HuH-7.5 (cell line): ENCODE results near the gene MED8.

Experiments used
- DNase-seq: peaks from one replicate; pipeline ENCODE4 v3.0.0; 2011; ENCODE audit warnings: low spot score

The MED8 gene

GRCh38 chr1:43358746-43359693, 30.6 kb downstream of the MED8 start, which contains the start of gene CDC20:
CDC20 (plus strand) TSS chr1:43358981; CDS start chr1:43359216, 235 bp downstream.
- peak; percentile 81 for DNase-seq

DNA sequence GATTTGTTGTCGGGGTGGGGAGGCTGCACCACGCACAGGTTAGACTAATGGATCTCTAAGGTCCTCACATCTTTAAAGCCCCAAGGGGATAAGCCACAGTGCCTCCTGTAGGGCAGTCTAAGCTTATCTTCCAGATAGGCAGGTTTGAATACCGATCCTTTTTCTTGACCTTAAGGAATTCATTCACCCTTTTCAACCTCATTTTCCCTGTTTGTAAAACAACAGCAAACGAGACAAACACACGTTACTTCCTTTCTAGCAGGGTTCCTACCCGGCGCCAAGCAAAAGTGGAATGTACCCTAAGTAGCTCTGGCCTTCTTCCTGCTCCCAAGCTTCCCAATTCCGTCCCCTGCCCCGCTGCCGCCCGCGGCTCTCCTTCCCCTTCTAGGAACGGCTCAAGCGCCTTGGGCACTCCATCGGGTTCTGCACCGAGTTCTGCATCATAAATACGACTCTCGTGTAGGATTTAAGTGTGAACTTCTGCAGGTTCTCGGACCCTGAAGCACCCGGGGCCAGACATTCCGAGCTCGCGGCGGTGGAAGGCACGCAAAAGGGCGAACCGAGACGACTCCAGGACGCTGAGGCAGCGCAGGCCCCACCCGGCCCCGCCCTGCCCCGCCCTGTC, 31.4 kb downstream of the MED8 start:
- peak; percentile 47 for DNase-seq

DNA sequence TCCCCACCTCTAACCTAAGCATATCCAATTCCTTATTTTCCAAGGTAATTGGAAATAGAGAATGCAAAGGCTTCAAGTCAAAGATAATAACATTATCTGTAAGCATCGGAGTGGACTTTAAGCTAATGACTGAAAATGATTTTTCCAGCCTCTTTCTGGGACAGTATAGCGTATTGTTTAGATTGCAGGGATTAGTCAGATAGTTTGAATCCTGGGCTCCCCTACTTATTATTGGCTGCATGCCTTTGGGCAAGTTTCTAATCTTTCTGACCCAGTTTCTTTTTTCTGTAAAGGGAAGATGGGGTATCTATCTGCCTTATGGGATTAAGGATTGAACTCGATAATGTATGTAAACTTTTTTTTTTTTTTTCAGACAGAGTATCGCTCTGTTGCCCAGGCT, 32.3 kb downstream of the MED8 start:
- DNase-seq = no peak

DNA sequence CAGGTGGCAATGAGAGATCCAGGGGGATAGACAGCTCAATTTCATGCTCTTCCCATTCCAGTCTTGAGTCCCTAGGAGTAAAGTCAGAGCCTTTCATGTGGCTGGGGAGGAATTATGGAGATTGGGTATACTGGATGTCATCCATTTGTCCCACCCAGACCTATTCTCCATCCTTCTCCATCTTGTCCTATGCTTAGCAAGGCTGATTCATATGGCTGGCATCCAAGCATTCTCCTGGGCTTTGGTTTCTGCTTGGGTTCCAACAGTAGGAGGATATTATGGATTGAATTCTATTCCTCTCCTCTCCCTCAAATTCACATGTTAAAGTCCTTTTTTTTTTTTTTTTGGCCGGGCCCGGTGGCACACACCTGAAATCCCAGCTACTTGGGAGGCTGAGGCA, 34.7 kb downstream of the MED8 start:
- no peak for DNase-seq

- DNase-seq = no peak
Measured at GRCh38 chr1:43354471-43354870, 35.1 kb downstream of the MED8 start.

- DNase-seq = no peak
Measured at GRCh38 chr1:43352881-43353280, 36.7 kb downstream of the MED8 start.

DNA sequence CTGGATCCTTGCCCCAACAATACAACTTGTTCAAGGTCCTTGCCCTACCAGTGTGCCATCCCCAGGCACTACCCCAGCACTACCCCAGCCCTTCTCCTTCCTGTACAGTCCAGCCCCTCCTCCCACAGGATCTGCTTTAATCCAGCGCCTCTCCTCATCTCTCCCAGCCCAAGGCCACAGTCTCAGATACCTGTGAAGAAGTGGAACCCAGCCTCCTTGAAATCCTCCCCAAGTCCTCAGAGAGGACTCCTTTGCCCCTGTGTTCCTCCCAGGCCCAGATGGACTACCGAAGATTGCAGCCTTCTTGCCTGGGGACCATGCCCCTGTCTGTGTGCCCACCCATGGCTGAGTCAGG, 37.3 kb downstream of the MED8 start:
- no peak for DNase-seq

DNA sequence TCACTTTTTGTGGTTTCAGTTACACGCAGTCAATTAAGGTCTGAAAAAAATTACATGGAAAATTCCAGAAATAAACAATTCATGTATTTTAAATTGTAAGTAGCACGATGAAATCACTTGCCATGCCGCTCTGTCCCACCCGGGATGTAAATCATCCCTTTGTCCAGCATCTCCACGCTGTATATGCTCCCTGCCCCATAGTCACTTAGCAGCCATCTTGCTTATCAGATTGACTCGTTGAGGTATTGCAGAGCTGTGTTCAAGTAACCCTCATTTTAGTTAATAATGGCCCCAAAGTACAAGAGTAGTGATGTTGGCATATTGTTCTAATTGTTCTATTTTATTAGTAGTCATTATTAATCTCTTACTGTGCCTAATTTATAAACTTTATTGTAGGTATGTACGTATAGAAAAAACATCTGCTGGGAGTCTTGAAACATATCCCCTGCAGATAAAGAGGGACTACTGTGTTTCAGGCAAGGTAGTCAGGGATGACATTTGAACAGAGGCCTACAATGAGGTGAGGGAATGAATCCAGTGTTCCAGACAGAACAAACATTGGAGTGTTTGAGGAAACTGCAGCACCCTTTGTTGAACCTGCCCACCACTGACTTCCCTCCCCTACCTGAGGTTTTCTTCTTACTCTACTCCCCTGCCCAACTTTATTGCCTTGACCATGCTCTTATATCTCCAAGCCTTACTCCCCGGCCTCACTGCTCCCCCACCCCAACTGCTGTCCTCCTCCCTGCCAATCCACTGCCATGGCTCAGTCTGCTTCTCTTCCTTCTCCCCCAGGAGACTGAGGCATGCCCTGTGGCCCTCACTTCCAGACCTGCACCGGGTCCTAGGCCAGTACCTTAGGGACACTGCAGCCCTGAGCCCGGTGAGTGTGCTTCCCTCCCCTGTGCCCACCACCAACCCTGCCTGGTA, 37.9 kb downstream of the MED8 start:
- no peak for DNase-seq

- DNase-seq = no peak
Measured at GRCh38 chr1:43350976-43351375, 38.6 kb downstream of the MED8 start.

DNA sequence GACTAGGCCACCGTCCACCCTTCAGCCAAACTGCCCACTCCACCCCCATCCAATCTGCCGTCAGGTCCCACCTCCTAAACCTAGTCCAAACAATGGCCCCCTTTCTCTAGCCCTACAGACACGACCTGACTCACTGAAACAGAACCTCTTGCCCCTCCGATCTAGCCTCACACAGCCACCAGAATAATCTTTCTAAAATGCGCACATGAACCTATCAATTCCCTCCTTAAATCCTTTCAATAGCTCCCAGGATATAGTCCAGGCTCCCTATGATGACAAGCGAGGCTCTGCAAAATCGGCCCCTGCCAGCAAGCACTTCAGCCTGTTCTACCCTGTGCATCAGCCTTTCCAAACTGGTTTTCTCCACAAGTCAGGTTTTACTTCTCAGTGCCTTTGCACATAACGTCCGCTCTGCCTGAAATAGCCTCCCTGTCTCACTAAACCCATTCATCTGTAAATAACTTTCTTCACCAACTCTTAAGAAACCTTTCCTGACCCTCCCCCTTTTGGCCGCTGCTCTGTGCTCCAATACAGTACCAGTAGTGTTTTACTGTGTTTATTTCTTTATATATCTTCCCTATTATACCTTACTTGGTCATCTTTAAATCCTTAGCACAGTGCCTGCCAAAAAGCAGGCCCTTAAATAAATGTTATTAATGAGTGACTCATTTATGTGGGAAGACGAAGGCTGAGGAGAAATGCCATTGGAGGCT, 39.9 kb downstream of the MED8 start:
- no peak for DNase-seq

DNA sequence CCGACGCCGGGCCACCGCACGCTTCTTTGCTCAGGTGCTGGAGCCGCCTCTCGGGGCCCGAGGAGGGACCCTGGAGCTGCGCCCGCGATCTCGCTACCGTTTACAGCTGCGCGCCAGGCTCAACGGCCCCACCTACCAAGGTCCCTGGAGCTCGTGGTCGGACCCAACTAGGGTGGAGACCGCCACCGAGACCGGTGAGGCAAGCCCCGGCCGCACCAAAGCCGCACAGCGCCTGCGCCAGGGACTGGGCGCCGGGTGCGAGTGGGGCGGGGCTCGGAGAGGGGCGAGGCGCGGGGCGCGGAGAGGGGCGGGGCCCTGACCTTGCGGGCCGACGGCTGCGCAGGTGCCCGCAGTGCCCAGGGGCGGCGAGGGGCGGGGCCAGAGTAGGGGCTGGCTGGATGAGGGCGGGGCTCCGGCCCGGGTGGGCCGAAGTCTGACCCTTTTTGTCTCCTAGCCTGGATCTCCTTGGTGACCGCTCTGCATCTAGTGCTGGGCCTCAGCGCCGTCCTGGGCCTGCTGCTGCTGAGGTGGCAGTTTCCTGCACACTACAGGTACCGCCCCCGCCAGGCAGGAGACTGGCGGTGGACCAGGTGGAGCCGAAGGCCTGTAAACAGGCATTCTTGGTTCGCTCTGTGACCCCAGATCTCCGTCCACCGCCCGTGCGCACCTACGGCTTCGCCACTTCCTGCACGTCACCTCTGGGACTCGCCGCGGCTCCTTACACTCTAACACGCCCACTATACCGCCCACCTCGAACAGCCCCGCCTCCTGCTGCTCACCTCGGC, 40.6 kb downstream of the MED8 start:
- peak; percentile 90 for DNase-seq

- peak; percentile 49 for DNase-seq
Measured at GRCh38 chr1:43348343-43348808, 41.2 kb downstream of the MED8 start.

DNA sequence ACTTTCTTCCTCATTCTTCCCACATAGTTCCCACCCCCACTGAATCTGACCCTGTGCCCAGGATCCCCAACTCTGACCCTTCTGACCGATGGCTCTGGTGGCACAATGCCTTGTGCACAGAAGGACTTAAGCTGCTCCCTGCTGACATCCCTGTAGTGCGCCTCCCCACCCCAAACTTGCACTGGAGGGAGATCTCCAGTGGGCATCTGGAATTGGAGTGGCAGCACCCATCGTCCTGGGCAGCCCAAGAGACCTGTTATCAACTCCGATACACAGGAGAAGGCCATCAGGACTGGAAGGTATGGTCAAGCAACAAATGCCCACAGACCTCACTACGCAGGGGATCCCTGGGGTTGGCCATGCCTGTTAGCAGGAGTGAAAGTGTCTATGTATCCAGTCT, 43.0 kb downstream of the MED8 start:
- no peak for DNase-seq

DNA sequence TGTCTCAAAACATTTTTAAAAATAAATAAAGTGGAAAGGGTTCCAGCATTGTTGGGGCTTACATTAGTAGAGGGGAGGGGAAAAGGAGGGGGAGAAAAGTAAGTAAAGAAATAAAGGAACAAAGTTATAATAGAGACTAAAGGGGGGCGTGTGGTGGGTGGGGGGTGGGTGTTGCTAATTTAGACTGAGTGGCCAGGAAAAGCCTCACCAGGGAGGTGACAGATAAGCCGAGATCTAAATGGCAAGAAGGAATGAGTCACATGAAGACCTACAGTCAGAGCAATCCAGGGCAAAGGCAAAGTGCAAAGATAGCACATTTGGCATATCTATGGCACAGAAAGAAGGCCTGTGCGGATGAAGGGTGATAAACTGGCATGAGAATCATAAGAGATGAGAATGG, 44.5 kb downstream of the MED8 start:
- DNase-seq = no peak

- DNase-seq = no peak
Measured at GRCh38 chr1:43344267-43344850, 45.2 kb downstream of the MED8 start.

DNA sequence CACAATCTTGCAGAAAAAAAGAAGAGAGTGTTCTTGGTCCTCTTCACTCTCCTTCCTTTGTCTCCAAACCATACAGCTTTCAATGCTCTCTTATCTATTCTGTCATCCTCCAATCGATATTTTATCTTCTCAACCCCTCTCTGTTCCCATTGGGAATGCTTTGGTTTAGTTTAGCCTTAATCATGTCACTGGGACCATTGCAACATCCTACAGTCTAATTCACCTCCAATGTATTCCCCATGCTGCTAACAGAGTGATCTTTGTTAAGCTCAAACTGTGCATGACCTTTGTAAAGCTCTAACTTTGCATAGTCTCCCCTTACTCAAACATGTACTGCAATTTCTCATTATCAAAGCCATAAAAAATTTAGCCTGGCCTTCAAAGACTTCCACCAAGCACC, 49.0 kb downstream of the MED8 start:
- peak; percentile 36 for DNase-seq

GRCh38 chr1:43339584-43340232, 49.9 kb downstream of the MED8 start:
- DNase-seq = no peak

GRCh38 chr1:43338001-43338400, 51.6 kb downstream of the MED8 start:
- DNase-seq = no peak

GRCh38 chr1:43337588-43337987, 52.0 kb downstream of the MED8 start, which contains the start of gene MPL:
MPL (plus strand) TSS chr1:43337818; CDS start chr1:43337849, 31 bp downstream.
- DNase-seq = no peak
